ENCODE results near the gene PNISR.

GRCh38 chr6:99350573-99350972 is 74.5 kb downstream of the PNISR start:
- TF ChIP-seq CTCF (IDR thresholded peaks at IDR 0.05; ENCODE audit: poor library complexity) (no peak), EZH2phosphoT487 (IDR thresholded peaks at IDR 0.05; ENCODE audit: low read depth, severe bottlenecking, unreplicated experiment) (no peak), EZH2 (IDR thresholded peaks at IDR 0.05; ENCODE audit: borderline replicate concordance) (no peak)

Data from hepatocyte (in vitro differentiated cells).